Panc1 (cell line): Measurements from ENCODE around the gene INCENP. TPM values are rescaled to one million over a fixed set of nuclear protein-coding genes. Genes with fewer than 3 reads are reported as not detected.

Experiments
- ATAC-seq: fragments of 200-7000 bp; cut with Tn5 transposase; 2 replicates; pipeline ENCODE4 v1.9.1; 2020; ENCODE audit warnings: mild to moderate bottlenecking, moderate library complexity
- BruUV-seq: library from RNA; stranded (reverse); fragments of 400-500 nt; replicated peaks from 2 replicates; lab custom pipeline; 2021; lab: Mats Ljungman, UMichigan
- CTCF ChIA-PET: fragments of 300-600 bp; sonication (Branson Sonifier 250); formaldehyde crosslinking; loops from one replicate; lab custom pipeline; 2022; ENCODE audit warnings: antibody characterized with exemption; lab: Charles Lee
- POLR2A ChIA-PET: fragments of 300-600 bp; sonication (Branson Sonifier 250); formaldehyde crosslinking; loops from one replicate; lab custom pipeline; 2022; ENCODE audit warnings: antibody characterized with exemption; lab: Charles Lee
- DNase-seq: peaks from one replicate; pipeline ENCODE4 v3.0.0-alpha.2; 2010; ENCODE audit warnings: low read depth, low spot score
- H3K27ac ChIP-seq: 2 replicates; pipeline ENCODE4 v1.5.1; 2011; ENCODE audit warnings: mild to moderate bottlenecking, low read length, inconsistent platforms
- H3K27me3 ChIP-seq: fragments of 200-500 bp; sonication (Bioruptor generic); 2 replicates; pipeline ENCODE4 v1.6.0; 2014; ENCODE audit warnings: low read length, inconsistent platforms; ENCODE audit not compliant: control insufficient read depth, insufficient read depth
- H3K36me3 ChIP-seq: fragments of 200-500 bp; sonication (Bioruptor generic); 2 replicates; pipeline ENCODE4 v1.5.1; 2014; ENCODE audit warnings: inconsistent platforms, mild to moderate bottlenecking, low read length, moderate library complexity; ENCODE audit not compliant: control insufficient read depth, insufficient read depth
- H3K4me1 ChIP-seq: 2 replicates; pipeline ENCODE4 v1.5.1; 2011; ENCODE audit warnings: inconsistent platforms, mild to moderate bottlenecking, low read length, moderate library complexity; ENCODE audit not compliant: control insufficient read depth, insufficient read depth
- H3K4me3 ChIP-seq, 2 experiments: 2 replicates each; pipeline ENCODE4 v1.5.1; 2011 to 2012; ENCODE audit warnings: low read depth in 2 of 2, low read length in 2 of 2, mild to moderate bottlenecking in 2 of 2, inconsistent platforms in 1 of 2, moderate library complexity in 1 of 2
- H3K9me3 ChIP-seq: fragments of 200-500 bp; sonication (Bioruptor generic); 2 replicates; pipeline ENCODE4 v1.5.1; 2014; ENCODE audit warnings: low read depth, mild to moderate bottlenecking, inconsistent platforms, low read length, moderate library complexity; ENCODE audit not compliant: control insufficient read depth, insufficient read depth
- POLR2AphosphoS5 ChIP-seq: IDR thresholded peaks from 2 replicates; pipeline ENCODE4 v1.6.1; 2012; ENCODE audit warnings: mild to moderate bottlenecking, low read depth, low read length, moderate library complexity
- SIN3A ChIP-seq: IDR thresholded peaks from 2 replicates; pipeline ENCODE4 v1.6.1; 2012; ENCODE audit warnings: low read depth, mild to moderate bottlenecking, low read length, moderate library complexity, borderline replicate concordance; ENCODE audit not compliant: insufficient read depth
- TCF7L2 ChIP-seq: IDR thresholded peaks from 2 replicates; pipeline ENCODE4 v1.6.1; 2011; ENCODE audit warnings: mild to moderate bottlenecking, low read depth, low read length, inconsistent platforms
- in situ Hi-C: cut with HindIII; loops from 2 replicates; pipeline ENCODE4 v1.10.0; 2016; ENCODE audit warnings: low sequenced_read_pairs, low pct_unique_long_range_greater_than_20kb
- intact Hi-C: fragments of 100-400 bp; cut with micrococcal nuclease; formaldehyde crosslinking; loops from one replicate; pipeline ENCODE4 v1.10.0; 2022; ENCODE audit not compliant: unreplicated experiment
- total RNA-seq: library from RNA; stranded (reverse); gene quantifications from one replicate; pipeline ENCODE4 v1.2.1, GENCODE V29; 2021; ENCODE audit not compliant: unreplicated experiment
- TF ChIP-seq, protein P1 (sequence below): fragments of 450-650 bp; IDR thresholded peaks from 2 replicates; pipeline ENCODE4 v1.5.1; 2017; ENCODE audit warnings: mild to moderate bottlenecking
- TF ChIP-seq, protein P2 (sequence below), 2 experiments: IDR thresholded peaks; 2 replicates each; pipeline ENCODE4 v1.6.1; 2011 to 2012; ENCODE audit warnings: low read depth in 2 of 2, control low read depth in 1 of 2, low read length in 1 of 2, mild to moderate bottlenecking in 1 of 2, moderate library complexity in 1 of 2; ENCODE audit not compliant: insufficient read depth in 1 of 2

Gene INCENP
- total RNA-seq, 1 experiment from 2014 or later: 81.5 TPM

DNA sequence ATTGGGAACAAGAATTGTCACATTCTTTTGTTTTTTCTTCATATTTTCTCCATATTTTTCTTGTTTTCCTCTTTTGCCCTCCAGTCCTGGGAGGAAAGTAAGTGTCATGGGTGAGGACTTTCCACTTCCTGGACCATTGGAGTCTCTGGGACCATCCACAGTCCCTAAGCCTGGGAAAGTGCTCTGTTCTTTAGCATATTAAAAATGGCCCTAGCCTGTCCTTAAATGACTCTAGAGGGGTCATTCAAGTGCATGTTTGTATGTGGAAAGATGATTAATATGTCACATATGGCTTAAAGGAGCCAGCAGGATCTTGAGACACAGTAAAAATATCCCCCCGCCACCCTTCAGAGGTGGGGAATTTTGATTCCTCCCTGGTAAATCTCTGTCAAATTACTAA is 46.1 kb downstream of the INCENP start:
- intact Hi-C loops: loop anchor here (5.0 kb wide), 3 partner anchors 37 to 157 kb away; partner anchors contain the start of gene SCGB2A1
- ChIA-PET POLR2A (no interaction called here), CTCF (no interaction called here)

DNA sequence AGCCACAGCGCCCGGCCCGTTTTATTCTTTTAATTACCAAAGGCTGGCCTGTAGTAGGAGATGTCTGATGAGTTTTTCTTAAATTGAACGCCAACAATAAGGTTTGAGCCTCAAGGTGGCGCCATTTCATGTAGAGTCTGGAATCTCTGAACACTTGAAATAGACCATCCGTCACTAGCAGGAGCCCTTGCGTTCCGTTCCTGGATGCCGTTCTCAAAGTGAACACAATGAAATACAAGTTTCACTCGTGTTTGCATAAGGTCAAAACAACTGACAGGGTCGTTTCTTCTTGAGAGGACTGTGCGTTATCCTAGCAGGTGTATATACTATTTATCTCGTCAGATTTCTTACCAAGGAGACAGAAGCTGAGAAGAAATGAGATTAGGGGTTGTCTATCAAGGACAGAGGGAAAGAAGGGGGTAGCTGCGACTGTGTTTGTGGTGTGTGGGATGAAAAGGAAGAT is 47.5 kb downstream of the INCENP start:
- TF ChIP-seq, protein P1, sequence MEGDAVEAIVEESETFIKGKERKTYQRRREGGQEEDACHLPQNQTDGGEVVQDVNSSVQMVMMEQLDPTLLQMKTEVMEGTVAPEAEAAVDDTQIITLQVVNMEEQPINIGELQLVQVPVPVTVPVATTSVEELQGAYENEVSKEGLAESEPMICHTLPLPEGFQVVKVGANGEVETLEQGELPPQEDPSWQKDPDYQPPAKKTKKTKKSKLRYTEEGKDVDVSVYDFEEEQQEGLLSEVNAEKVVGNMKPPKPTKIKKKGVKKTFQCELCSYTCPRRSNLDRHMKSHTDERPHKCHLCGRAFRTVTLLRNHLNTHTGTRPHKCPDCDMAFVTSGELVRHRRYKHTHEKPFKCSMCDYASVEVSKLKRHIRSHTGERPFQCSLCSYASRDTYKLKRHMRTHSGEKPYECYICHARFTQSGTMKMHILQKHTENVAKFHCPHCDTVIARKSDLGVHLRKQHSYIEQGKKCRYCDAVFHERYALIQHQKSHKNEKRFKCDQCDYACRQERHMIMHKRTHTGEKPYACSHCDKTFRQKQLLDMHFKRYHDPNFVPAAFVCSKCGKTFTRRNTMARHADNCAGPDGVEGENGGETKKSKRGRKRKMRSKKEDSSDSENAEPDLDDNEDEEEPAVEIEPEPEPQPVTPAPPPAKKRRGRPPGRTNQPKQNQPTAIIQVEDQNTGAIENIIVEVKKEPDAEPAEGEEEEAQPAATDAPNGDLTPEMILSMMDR: peak; percentile 85
- TF ChIP-seq, protein P2, sequence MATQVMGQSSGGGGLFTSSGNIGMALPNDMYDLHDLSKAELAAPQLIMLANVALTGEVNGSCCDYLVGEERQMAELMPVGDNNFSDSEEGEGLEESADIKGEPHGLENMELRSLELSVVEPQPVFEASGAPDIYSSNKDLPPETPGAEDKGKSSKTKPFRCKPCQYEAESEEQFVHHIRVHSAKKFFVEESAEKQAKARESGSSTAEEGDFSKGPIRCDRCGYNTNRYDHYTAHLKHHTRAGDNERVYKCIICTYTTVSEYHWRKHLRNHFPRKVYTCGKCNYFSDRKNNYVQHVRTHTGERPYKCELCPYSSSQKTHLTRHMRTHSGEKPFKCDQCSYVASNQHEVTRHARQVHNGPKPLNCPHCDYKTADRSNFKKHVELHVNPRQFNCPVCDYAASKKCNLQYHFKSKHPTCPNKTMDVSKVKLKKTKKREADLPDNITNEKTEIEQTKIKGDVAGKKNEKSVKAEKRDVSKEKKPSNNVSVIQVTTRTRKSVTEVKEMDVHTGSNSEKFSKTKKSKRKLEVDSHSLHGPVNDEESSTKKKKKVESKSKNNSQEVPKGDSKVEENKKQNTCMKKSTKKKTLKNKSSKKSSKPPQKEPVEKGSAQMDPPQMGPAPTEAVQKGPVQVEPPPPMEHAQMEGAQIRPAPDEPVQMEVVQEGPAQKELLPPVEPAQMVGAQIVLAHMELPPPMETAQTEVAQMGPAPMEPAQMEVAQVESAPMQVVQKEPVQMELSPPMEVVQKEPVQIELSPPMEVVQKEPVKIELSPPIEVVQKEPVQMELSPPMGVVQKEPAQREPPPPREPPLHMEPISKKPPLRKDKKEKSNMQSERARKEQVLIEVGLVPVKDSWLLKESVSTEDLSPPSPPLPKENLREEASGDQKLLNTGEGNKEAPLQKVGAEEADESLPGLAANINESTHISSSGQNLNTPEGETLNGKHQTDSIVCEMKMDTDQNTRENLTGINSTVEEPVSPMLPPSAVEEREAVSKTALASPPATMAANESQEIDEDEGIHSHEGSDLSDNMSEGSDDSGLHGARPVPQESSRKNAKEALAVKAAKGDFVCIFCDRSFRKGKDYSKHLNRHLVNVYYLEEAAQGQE (IDR thresholded peaks at IDR 0.05; ENCODE audit: insufficient read depth in 1 of 2, low read depth in 2 of 2, low read length in 1 of 2): no peak
- in situ Hi-C loops (no loop called here), intact Hi-C loops (loop anchor here (5.0 kb wide), 3 partner anchors 36 to 156 kb away; partner anchors contain the start of gene SCGB2A1)
- peak overlapping the region in 1 of 2 experiments; percentile 0; a peak in 1 of 4 replicates for H3K4me3 ChIP-seq
- H3K27me3 ChIP-seq: peaks cover 28% of the 10 kb centered on the region; the same call in 1 of the 2 replicates
- no peaks in the 10 kb centered on the region for H3K9me3 ChIP-seq
- DNase-seq (peak; percentile 80), ATAC-seq (peak; percentile 91)
- ChIA-PET CTCF (interaction anchor here (0.6 to 1.2 kb wide), 5 partner anchors 10 to 483 kb away, joined by 4 to 9 read pairs (median 6); no protein-coding TSS in a partner anchor), POLR2A (interaction anchor here (0.6 to 0.7 kb wide), 2 partner anchors 430 to 541 kb away, joined by 4 to 11 read pairs; partner anchors contain the start of gene MTA2)
- H3K4me1 ChIP-seq: no peaks in the 10 kb centered on the region
- no TSS peak for BruUV-seq
- H3K36me3 ChIP-seq: no peaks in the 10 kb centered on the region
- no peak overlapping the region for H3K27ac ChIP-seq

More for the DNA sequence above, 46.1 kb downstream of the INCENP start:
- in situ Hi-C loops: no loop called here
- DNase-seq (no peak), ATAC-seq (no peak)
- H3K27ac ChIP-seq: no peak overlapping the region
- peaks cover 23% of the 10 kb centered on the region; the same call in 1 of the 2 replicates for H3K27me3 ChIP-seq
- no peaks in the 10 kb centered on the region for H3K9me3 ChIP-seq
- H3K4me3 ChIP-seq: no peak overlapping the region
- TF ChIP-seq, protein P1: no peak
- no peak for TF ChIP-seq SIN3A
- TF ChIP-seq TCF7L2: no peak
- TF ChIP-seq, protein P2 (IDR thresholded peaks at IDR 0.05; ENCODE audit: insufficient read depth in 1 of 2, low read depth in 2 of 2, low read length in 1 of 2): no peak
- TF ChIP-seq POLR2AphosphoS5: no peak
- H3K4me1 ChIP-seq: no peaks in the 10 kb centered on the region
- no TSS peak for BruUV-seq
- no peaks in the 10 kb centered on the region for H3K36me3 ChIP-seq
